ENCODE measurements around the gene LIMCH1. TPM values are rescaled to one million over a fixed set of nuclear protein-coding genes. Genes with fewer than 3 reads are reported as not detected.

Gene LIMCH1
- total RNA-seq, 1 experiment from 2014 or later = 3.3 TPM

DNA sequence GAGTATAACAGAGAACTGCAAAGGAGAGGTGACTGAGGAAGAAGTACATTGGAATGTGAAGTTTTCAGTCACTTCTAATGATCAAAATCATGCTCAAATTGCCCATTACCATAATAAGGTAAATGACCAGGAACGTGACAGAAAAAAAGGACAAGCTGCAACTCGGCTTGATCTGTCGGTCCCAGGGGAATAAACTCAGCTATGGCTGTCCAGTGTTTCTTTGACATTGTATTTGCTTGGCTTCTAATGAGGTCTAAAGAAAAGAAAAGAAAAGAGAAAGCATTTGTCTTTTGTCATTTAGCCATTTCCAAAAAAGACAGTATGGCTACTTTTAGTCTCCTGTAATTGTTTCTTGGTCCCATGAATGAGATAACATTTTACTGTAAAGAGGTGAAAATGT lies 185.3 kb downstream of the LIMCH1 start:
- Histone ChIP-seq H4K91ac (ENCODE audit: insufficient read length, low read depth, low read length) (no peak overlapping the region), H3K9ac (ENCODE audit: extremely low read depth, insufficient read length, low read length) (no peak overlapping the region), H3K27ac (ENCODE audit: insufficient read length, low read depth, low read length) (no peak overlapping the region), H3K56ac (ENCODE audit: insufficient read length, low read depth, low read length) (no peak overlapping the region), H4K5ac (ENCODE audit: insufficient read length, low read depth, low read length) (no peak overlapping the region), H3K9me3 (ENCODE audit: control insufficient read depth, low read depth, low read length) (no peaks in the 10 kb centered on the region), H3K27me3 (ENCODE audit: insufficient read depth, low read length) (peaks cover 3% of the 10 kb centered on the region; the same call in 1 of the 2 replicates), H3K4me2 (ENCODE audit: insufficient read depth, insufficient read length, low read length) (no peak overlapping the region), H2BK5ac (ENCODE audit: insufficient read length, low read length) (no peak overlapping the region), H3K4ac (ENCODE audit: low read depth, low read length) (no peak overlapping the region), H3K23me2 (ENCODE audit: insufficient read length, low read depth, low read length, poor library complexity, severe bottlenecking) (no peaks in the 10 kb centered on the region), H2AFZ (ENCODE audit: low read length) (no peak overlapping the region), H3T11ph (ENCODE audit: low read length) (no peak overlapping the region), H3K23ac (ENCODE audit: insufficient read length, low read depth, low read length) (no peak overlapping the region), H2BK120ac (ENCODE audit: low read depth, low read length, poor library complexity, severe bottlenecking) (no peak overlapping the region), H2BK20ac (ENCODE audit: low read depth, low read length, poor library complexity, severe bottlenecking) (no peak overlapping the region), H2BK12ac (ENCODE audit: insufficient read length, low read depth, low read length) (no peak overlapping the region), H3K79me2 (ENCODE audit: insufficient read depth, low read length) (no peaks in the 10 kb centered on the region), H3K14ac (ENCODE audit: insufficient read depth, low read length) (no peak overlapping the region), H2AK5ac (ENCODE audit: insufficient read length, low read length) (no peak overlapping the region), H2BK15ac (ENCODE audit: low read depth, low read length) (no peak overlapping the region), H4K20me1 (ENCODE audit: control insufficient read depth, insufficient read depth, insufficient read length) (no peaks in the 10 kb centered on the region), H3K79me1 (ENCODE audit: insufficient read depth, low read depth, low read length, poor library complexity, severe bottlenecking) (no peaks in the 10 kb centered on the region), H4K8ac (replicated peaks; ENCODE audit: insufficient read length, low read depth, low read length) (no peak overlapping the region), H3K4me1 (ENCODE audit: insufficient read depth, low read length) (no peaks in the 10 kb centered on the region), H3K18ac (ENCODE audit: insufficient read length, low read depth, low read length) (no peak overlapping the region)
- TF ChIP-seq, protein P1, sequence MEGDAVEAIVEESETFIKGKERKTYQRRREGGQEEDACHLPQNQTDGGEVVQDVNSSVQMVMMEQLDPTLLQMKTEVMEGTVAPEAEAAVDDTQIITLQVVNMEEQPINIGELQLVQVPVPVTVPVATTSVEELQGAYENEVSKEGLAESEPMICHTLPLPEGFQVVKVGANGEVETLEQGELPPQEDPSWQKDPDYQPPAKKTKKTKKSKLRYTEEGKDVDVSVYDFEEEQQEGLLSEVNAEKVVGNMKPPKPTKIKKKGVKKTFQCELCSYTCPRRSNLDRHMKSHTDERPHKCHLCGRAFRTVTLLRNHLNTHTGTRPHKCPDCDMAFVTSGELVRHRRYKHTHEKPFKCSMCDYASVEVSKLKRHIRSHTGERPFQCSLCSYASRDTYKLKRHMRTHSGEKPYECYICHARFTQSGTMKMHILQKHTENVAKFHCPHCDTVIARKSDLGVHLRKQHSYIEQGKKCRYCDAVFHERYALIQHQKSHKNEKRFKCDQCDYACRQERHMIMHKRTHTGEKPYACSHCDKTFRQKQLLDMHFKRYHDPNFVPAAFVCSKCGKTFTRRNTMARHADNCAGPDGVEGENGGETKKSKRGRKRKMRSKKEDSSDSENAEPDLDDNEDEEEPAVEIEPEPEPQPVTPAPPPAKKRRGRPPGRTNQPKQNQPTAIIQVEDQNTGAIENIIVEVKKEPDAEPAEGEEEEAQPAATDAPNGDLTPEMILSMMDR (conservative IDR thresholded peaks at IDR 0.05) = no peak
- no CpG with 5 or more reads among the region's 3 CpGs for WGBS (ENCODE audit: extremely low coverage, insufficient read length, low lambda C conversion rate)
- no peak overlapping the region for H3K4me3 Mint-ChIP-seq
- no peaks in the 10 kb centered on the region for H3K36me3 Mint-ChIP-seq (ENCODE audit: insufficient read depth in 1 of 3, low read depth in 3 of 3)
- H3K9me3 Mint-ChIP-seq = peaks cover 5 to 6% of the 10 kb centered on the region in 2 experiments
- peaks cover 78% of the 10 kb centered on the region for H3K27me3 Mint-ChIP-seq (ENCODE audit: low read depth)
- DNase-seq = no peak
- no peaks in the 10 kb centered on the region for H3K4me1 Mint-ChIP-seq
- H3K27ac Mint-ChIP-seq = no peak overlapping the region
